ENCODE data around the gene SPARCL1.

- TF ChIP-seq, protein P1, sequence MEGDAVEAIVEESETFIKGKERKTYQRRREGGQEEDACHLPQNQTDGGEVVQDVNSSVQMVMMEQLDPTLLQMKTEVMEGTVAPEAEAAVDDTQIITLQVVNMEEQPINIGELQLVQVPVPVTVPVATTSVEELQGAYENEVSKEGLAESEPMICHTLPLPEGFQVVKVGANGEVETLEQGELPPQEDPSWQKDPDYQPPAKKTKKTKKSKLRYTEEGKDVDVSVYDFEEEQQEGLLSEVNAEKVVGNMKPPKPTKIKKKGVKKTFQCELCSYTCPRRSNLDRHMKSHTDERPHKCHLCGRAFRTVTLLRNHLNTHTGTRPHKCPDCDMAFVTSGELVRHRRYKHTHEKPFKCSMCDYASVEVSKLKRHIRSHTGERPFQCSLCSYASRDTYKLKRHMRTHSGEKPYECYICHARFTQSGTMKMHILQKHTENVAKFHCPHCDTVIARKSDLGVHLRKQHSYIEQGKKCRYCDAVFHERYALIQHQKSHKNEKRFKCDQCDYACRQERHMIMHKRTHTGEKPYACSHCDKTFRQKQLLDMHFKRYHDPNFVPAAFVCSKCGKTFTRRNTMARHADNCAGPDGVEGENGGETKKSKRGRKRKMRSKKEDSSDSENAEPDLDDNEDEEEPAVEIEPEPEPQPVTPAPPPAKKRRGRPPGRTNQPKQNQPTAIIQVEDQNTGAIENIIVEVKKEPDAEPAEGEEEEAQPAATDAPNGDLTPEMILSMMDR (IDR thresholded peaks at IDR 0.05; ENCODE audit: low read depth, low read length, poor library complexity, severe bottlenecking) = no peak
- TF ChIP-seq EZH2phosphoT487 (IDR thresholded peaks at IDR 0.05; ENCODE audit: borderline replicate concordance, low read length) = no peak
Measured at GRCh38 chr4:87497578-87497977, 31.6 kb downstream of the SPARCL1 start.

Data from DOHH2 (cell line).